Activated T-cell treated with anti-CD3 and anti-CD28 coated beads, Interleukin-2, amount 50 U/mL, for 24 hours (primary cell): ENCODE data around the gene COPS2.
A peak's percentile ranks its signal among the peaks of the same experiment; 100 is the strongest.

Experiments used
- DNase-seq: peaks from one replicate; pipeline ENCODE4 v3.0.0-alpha.2; 2020
- H3K27ac Mint-ChIP-seq: 2 replicates; pipeline ENCODE4 v1.8.0; 2020; ENCODE audit warnings: mild to moderate bottlenecking, mixed read lengths
- H3K27me3 Mint-ChIP-seq: 2 replicates; pipeline ENCODE4 v1.8.0; 2020; ENCODE audit warnings: mixed read lengths
- H3K36me3 Mint-ChIP-seq: 2 replicates; pipeline ENCODE4 v1.8.0; 2020; ENCODE audit warnings: low read depth, mixed read lengths
- H3K4me1 Mint-ChIP-seq: 2 replicates; pipeline ENCODE4 v1.8.0; 2020; ENCODE audit warnings: low read depth, mixed read lengths
- H3K4me3 Mint-ChIP-seq: 2 replicates; pipeline ENCODE4 v1.8.0; 2020; ENCODE audit warnings: mild to moderate bottlenecking, moderate library complexity, mixed read lengths
- H3K9me3 Mint-ChIP-seq: 2 replicates; pipeline ENCODE4 v1.8.0; 2020; ENCODE audit warnings: mixed read lengths

COPS2 gene

GRCh38 chr15:49145651-49146609 is 9.5 kb downstream of the COPS2 start:
- Mint-ChIP-seq H3K27ac (peak overlapping the region; percentile 29), H3K4me1 (peaks cover 55% of the 10 kb centered on the region), H3K27me3 (no peaks in the 10 kb centered on the region), H3K36me3 (peaks cover 68% of the 10 kb centered on the region), H3K9me3 (no peaks in the 10 kb centered on the region), H3K4me3 (no peak overlapping the region)
- no peak for DNase-seq

GRCh38 chr15:49137861-49138260 is 17.5 kb downstream of the COPS2 start:
- no peak for DNase-seq
- peaks cover 91% of the 10 kb centered on the region for H3K36me3 Mint-ChIP-seq
- peaks cover 34% of the 10 kb centered on the region for H3K4me1 Mint-ChIP-seq
- H3K9me3 Mint-ChIP-seq: no peaks in the 10 kb centered on the region
- H3K27ac Mint-ChIP-seq: peak overlapping the region; percentile 62
- H3K27me3 Mint-ChIP-seq: no peaks in the 10 kb centered on the region
- no peak overlapping the region for H3K4me3 Mint-ChIP-seq

- H3K9me3 Mint-ChIP-seq: no peaks in the 10 kb centered on the region
- DNase-seq: no peak
- no peak overlapping the region for H3K4me3 Mint-ChIP-seq
- peaks cover 87% of the 10 kb centered on the region for H3K36me3 Mint-ChIP-seq
- peaks cover 31% of the 10 kb centered on the region for H3K4me1 Mint-ChIP-seq
- peak overlapping the region; percentile 78 for H3K27ac Mint-ChIP-seq
- H3K27me3 Mint-ChIP-seq: no peaks in the 10 kb centered on the region
Observed at GRCh38 chr15:49135911-49136310, 19.5 kb downstream of the COPS2 start.

- DNase-seq: no peak
- Mint-ChIP-seq H3K36me3 (peaks cover 85% of the 10 kb centered on the region), H3K4me3 (no peak overlapping the region), H3K4me1 (peaks cover 31% of the 10 kb centered on the region), H3K27ac (peak overlapping the region; percentile 78), H3K27me3 (no peaks in the 10 kb centered on the region), H3K9me3 (no peaks in the 10 kb centered on the region)
Observed at GRCh38 chr15:49135342-49135857, 20.0 kb downstream of the COPS2 start.

- H3K4me3 Mint-ChIP-seq: no peak overlapping the region
- peak overlapping the region; percentile 78 for H3K27ac Mint-ChIP-seq
- no peaks in the 10 kb centered on the region for H3K9me3 Mint-ChIP-seq
- no peaks in the 10 kb centered on the region for H3K27me3 Mint-ChIP-seq
- DNase-seq: no peak
- peaks cover 85% of the 10 kb centered on the region for H3K36me3 Mint-ChIP-seq
- peaks cover 31% of the 10 kb centered on the region for H3K4me1 Mint-ChIP-seq
Observed at GRCh38 chr15:49134683-49135341, 20.6 kb downstream of the COPS2 start.

GRCh38 chr15:49131403-49131802 is 24.0 kb downstream of the COPS2 start:
- H3K27me3 Mint-ChIP-seq: no peaks in the 10 kb centered on the region
- no peaks in the 10 kb centered on the region for H3K9me3 Mint-ChIP-seq
- H3K4me3 Mint-ChIP-seq: no peak overlapping the region
- peaks cover 20% of the 10 kb centered on the region for H3K4me1 Mint-ChIP-seq
- DNase-seq: no peak
- H3K36me3 Mint-ChIP-seq: peaks cover 87% of the 10 kb centered on the region
- H3K27ac Mint-ChIP-seq: peak overlapping the region; percentile 5

GRCh38 chr15:49124371-49124770 is 31.0 kb downstream of the COPS2 start:
- H3K36me3 Mint-ChIP-seq: peaks cover 64% of the 10 kb centered on the region
- peaks cover 2% of the 10 kb centered on the region for H3K4me1 Mint-ChIP-seq
- DNase-seq: no peak
- H3K4me3 Mint-ChIP-seq: no peak overlapping the region
- no peak overlapping the region for H3K27ac Mint-ChIP-seq
- H3K9me3 Mint-ChIP-seq: no peaks in the 10 kb centered on the region
- no peaks in the 10 kb centered on the region for H3K27me3 Mint-ChIP-seq

- Mint-ChIP-seq H3K4me1 (peaks cover 2% of the 10 kb centered on the region), H3K36me3 (peaks cover 58% of the 10 kb centered on the region), H3K27me3 (no peaks in the 10 kb centered on the region), H3K9me3 (no peaks in the 10 kb centered on the region), H3K4me3 (no peak overlapping the region), H3K27ac (no peak overlapping the region)
- DNase-seq: no peak
Observed at GRCh38 chr15:49122541-49123062, 32.8 kb downstream of the COPS2 start.

GRCh38 chr15:49121901-49122300 is 33.5 kb downstream of the COPS2 start:
- no peaks in the 10 kb centered on the region for H3K9me3 Mint-ChIP-seq
- no peak for DNase-seq
- H3K27ac Mint-ChIP-seq: no peak overlapping the region
- peaks cover 56% of the 10 kb centered on the region for H3K36me3 Mint-ChIP-seq
- no peak overlapping the region for H3K4me3 Mint-ChIP-seq
- peaks cover 2% of the 10 kb centered on the region for H3K4me1 Mint-ChIP-seq
- H3K27me3 Mint-ChIP-seq: no peaks in the 10 kb centered on the region

GRCh38 chr15:49120832-49121231 is 34.6 kb downstream of the COPS2 start:
- Mint-ChIP-seq H3K27me3 (no peaks in the 10 kb centered on the region), H3K4me3 (no peak overlapping the region), H3K27ac (no peak overlapping the region), H3K4me1 (peaks cover 2% of the 10 kb centered on the region), H3K36me3 (peaks cover 62% of the 10 kb centered on the region), H3K9me3 (no peaks in the 10 kb centered on the region)
- no peak for DNase-seq

- Mint-ChIP-seq H3K27me3 (no peaks in the 10 kb centered on the region), H3K4me1 (no peaks in the 10 kb centered on the region), H3K36me3 (peaks cover 70% of the 10 kb centered on the region), H3K27ac (no peak overlapping the region), H3K9me3 (peaks cover 18% of the 10 kb centered on the region), H3K4me3 (no peak overlapping the region)
- DNase-seq: no peak
Observed at GRCh38 chr15:49116108-49116857, 39.1 kb downstream of the COPS2 start.

GRCh38 chr15:49115062-49115461 is 40.3 kb downstream of the COPS2 start:
- no peak for DNase-seq
- Mint-ChIP-seq H3K4me3 (no peak overlapping the region), H3K27me3 (no peaks in the 10 kb centered on the region), H3K4me1 (no peaks in the 10 kb centered on the region), H3K9me3 (peaks cover 19% of the 10 kb centered on the region), H3K27ac (no peak overlapping the region), H3K36me3 (peaks cover 76% of the 10 kb centered on the region)

GRCh38 chr15:49110158-49110944 is 45.0 kb downstream of the COPS2 start:
- H3K27ac Mint-ChIP-seq: no peak overlapping the region
- H3K4me3 Mint-ChIP-seq: no peak overlapping the region
- no peaks in the 10 kb centered on the region for H3K4me1 Mint-ChIP-seq
- H3K9me3 Mint-ChIP-seq: peaks cover 19% of the 10 kb centered on the region
- no peaks in the 10 kb centered on the region for H3K27me3 Mint-ChIP-seq
- DNase-seq: no peak
- peaks cover 81% of the 10 kb centered on the region for H3K36me3 Mint-ChIP-seq
